Middle frontal gyrus (tissue), 1 donor: Measurements from ENCODE around the gene ODF4.
"Not testable (repeated sequence)": the region's sequence is repeated elsewhere in the genome, so short reads cannot be mapped to it uniquely, and the experiment has no call there.

ENCODE experiments used
- DNase-seq: peaks from one replicate; pipeline ENCODE4 v3.0.0-alpha.2; 2015; ENCODE audit warnings: low spot score; ENCODE audit errors: extremely low spot score

ODF4 gene

GRCh38 chr17:8326511-8327302, 12.9 kb upstream of the ODF4 start:
- no peak for DNase-seq

- no peak for DNase-seq
Observed at GRCh38 chr17:8327303-8327649, 12.4 kb upstream of the ODF4 start.

- DNase-seq: no peak
Observed at GRCh38 chr17:8332128-8332527, 7.5 kb upstream of the ODF4 start.

GRCh38 chr17:8332688-8333087, 7.0 kb upstream of the ODF4 start:
- DNase-seq: no peak

- DNase-seq: no peak
Observed at GRCh38 chr17:8333281-8333680, 6.4 kb upstream of the ODF4 start.

- DNase-seq: no peak
Observed at GRCh38 chr17:8337802-8338752, 1.6 kb upstream of the ODF4 start.

GRCh38 chr17:8338753-8339140, 893 bp upstream of the ODF4 start:
- DNase-seq: no peak

GRCh38 chr17:8341456-8341855, 1.8 kb downstream of the ODF4 start:
- no peak for DNase-seq

- no peak for DNase-seq
Observed at GRCh38 chr17:8345052-8345690, 5.5 kb downstream of the ODF4 start.

- DNase-seq: no peak
Observed at GRCh38 chr17:8345951-8346665, 6.5 kb downstream of the ODF4 start.

GRCh38 chr17:8347001-8347400, 7.4 kb downstream of the ODF4 start:
- DNase-seq: not testable (repeated sequence)

- no peak for DNase-seq
Observed at GRCh38 chr17:8350339-8350738, 10.7 kb downstream of the ODF4 start.

- no peak for DNase-seq
Observed at GRCh38 chr17:8353736-8354135, 14.1 kb downstream of the ODF4 start.

GRCh38 chr17:8354236-8354635, 14.6 kb downstream of the ODF4 start:
- no peak for DNase-seq

- DNase-seq: no peak
Observed at GRCh38 chr17:8357910-8358309, 18.3 kb downstream of the ODF4 start.

GRCh38 chr17:8359769-8360168, 20.1 kb downstream of the ODF4 start:
- no peak for DNase-seq

- DNase-seq: no peak
Observed at GRCh38 chr17:8360260-8360659, 20.6 kb downstream of the ODF4 start.

- DNase-seq: no peak
Observed at GRCh38 chr17:8360751-8361150, 21.1 kb downstream of the ODF4 start.

- no peak for DNase-seq
Observed at GRCh38 chr17:8362651-8363332, 23.2 kb downstream of the ODF4 start.

- no peak for DNase-seq
Observed at GRCh38 chr17:8365143-8365542, 25.5 kb downstream of the ODF4 start.

- no peak for DNase-seq
Observed at GRCh38 chr17:8366231-8366630, 26.6 kb downstream of the ODF4 start.
